ENCODE data around the gene VSIG10L2. TPM values are rescaled to one million over a fixed set of nuclear protein-coding genes. Genes with fewer than 3 reads are reported as not detected.

The VSIG10L2 gene
- total RNA-seq, 2 experiments from 2014 or later, result not detected

GRCh38 chr11:125967515-125967914 lies 21.7 kb downstream of the VSIG10L2 start:
- ChIA-PET POLR2A (no interaction called here), CTCF (no interaction called here)
- Mint-ChIP-seq H3K4me3 (no peak overlapping the region), H3K9me3 (peaks cover 5% of the 10 kb centered on the region), H3K27me3 (no peaks in the 10 kb centered on the region), H3K4me1 (ENCODE audit: low read depth) (no peaks in the 10 kb centered on the region), H3K27ac (no peak overlapping the region), H3K36me3 (ENCODE audit: low read depth) (no peaks in the 10 kb centered on the region)
- intact Hi-C loops (cut with micrococcal nuclease), result no loop called here
- DNase-seq (no peak), ATAC-seq (no peak)
- TF ChIP-seq CTCF (IDR thresholded peaks at IDR 0.05), result no peak

- H3K4me1 Mint-ChIP-seq (ENCODE audit: low read depth), result no peaks in the 10 kb centered on the region
- no peak for DNase-seq
- ChIA-PET POLR2A (no interaction called here), CTCF (no interaction called here)
- H3K36me3 Mint-ChIP-seq (ENCODE audit: low read depth), result no peaks in the 10 kb centered on the region
- H3K27ac Mint-ChIP-seq, result no peak overlapping the region
- H3K27me3 Mint-ChIP-seq, result no peaks in the 10 kb centered on the region
- no peak for TF ChIP-seq CTCF (IDR thresholded peaks at IDR 0.05)
- H3K4me3 Mint-ChIP-seq, result no peak overlapping the region
- intact Hi-C loops (cut with micrococcal nuclease), result no loop called here
- H3K9me3 Mint-ChIP-seq, result no peaks in the 10 kb centered on the region
- ATAC-seq, result no peak
Measured at GRCh38 chr11:125968354-125968753, 22.5 kb downstream of the VSIG10L2 start.

- ATAC-seq, result no peak
Measured at GRCh38 chr11:125971618-125972017, 25.8 kb downstream of the VSIG10L2 start.

GRCh38 chr11:125974284-125974683 lies 28.4 kb downstream of the VSIG10L2 start:
- DNase-seq (no peak), ATAC-seq (no peak)
- Mint-ChIP-seq H3K27me3 (no peaks in the 10 kb centered on the region), H3K27ac (no peak overlapping the region), H3K9me3 (no peaks in the 10 kb centered on the region), H3K36me3 (ENCODE audit: low read depth) (no peaks in the 10 kb centered on the region), H3K4me3 (no peak overlapping the region), H3K4me1 (ENCODE audit: low read depth) (no peaks in the 10 kb centered on the region)
- ChIA-PET CTCF (no interaction called here), POLR2A (no interaction called here)
- intact Hi-C loops (cut with micrococcal nuclease), result no loop called here
- TF ChIP-seq CTCF (IDR thresholded peaks at IDR 0.05), result no peak

More at GRCh38 chr11:125971618-125972017, 25.8 kb downstream of the VSIG10L2 start:
- Mint-ChIP-seq H3K4me3 (no peak overlapping the region), H3K36me3 (ENCODE audit: low read depth) (no peaks in the 10 kb centered on the region), H3K4me1 (ENCODE audit: low read depth) (no peaks in the 10 kb centered on the region), H3K27me3 (no peaks in the 10 kb centered on the region), H3K9me3 (no peaks in the 10 kb centered on the region), H3K27ac (no peak overlapping the region)
- DNase-seq, result no peak
- intact Hi-C loops (cut with micrococcal nuclease), result no loop called here
- CTCF ChIA-PET, result no interaction called here
- POLR2A ChIA-PET, result no interaction called here
- TF ChIP-seq CTCF (IDR thresholded peaks at IDR 0.05), result no peak

GRCh38 chr11:125975634-125976033 lies 29.8 kb downstream of the VSIG10L2 start:
- H3K4me3 Mint-ChIP-seq, result no peak overlapping the region
- H3K4me1 Mint-ChIP-seq (ENCODE audit: low read depth), result no peaks in the 10 kb centered on the region
- DNase-seq, result no peak
- no peaks in the 10 kb centered on the region for H3K27me3 Mint-ChIP-seq
- H3K9me3 Mint-ChIP-seq, result no peaks in the 10 kb centered on the region
- ChIA-PET CTCF (no interaction called here), POLR2A (no interaction called here)
- no peak overlapping the region for H3K27ac Mint-ChIP-seq
- no peak for ATAC-seq
- no peaks in the 10 kb centered on the region for H3K36me3 Mint-ChIP-seq (ENCODE audit: low read depth)
- TF ChIP-seq CTCF (IDR thresholded peaks at IDR 0.05), result no peak
- intact Hi-C loops (cut with micrococcal nuclease), result no loop called here
